ENCODE measurements around the gene TMED10.

TMED10 gene

DNA sequence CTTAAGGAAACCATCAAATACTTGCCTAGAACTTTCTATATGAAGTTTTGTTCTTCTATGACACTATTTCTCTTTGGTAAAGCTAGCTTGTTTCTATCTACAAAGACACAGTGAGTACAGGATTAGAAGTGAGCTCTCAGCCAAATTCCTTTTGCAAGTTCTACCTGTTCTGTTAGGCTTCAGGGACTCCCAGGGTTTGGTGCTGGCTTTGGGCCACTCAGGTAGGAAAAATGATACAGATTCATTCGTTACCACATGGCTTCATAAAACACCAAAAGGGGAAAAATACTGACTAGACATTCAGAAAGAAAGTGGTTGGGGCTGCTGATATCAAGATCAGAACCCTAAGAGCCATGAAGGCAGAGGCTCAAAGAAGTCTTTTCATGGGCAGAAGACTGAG lies 93.1 kb downstream of the TMED10 start:
- no peak for DNase-seq (ENCODE audit: low read depth)
- TF ChIP-seq, protein P1, sequence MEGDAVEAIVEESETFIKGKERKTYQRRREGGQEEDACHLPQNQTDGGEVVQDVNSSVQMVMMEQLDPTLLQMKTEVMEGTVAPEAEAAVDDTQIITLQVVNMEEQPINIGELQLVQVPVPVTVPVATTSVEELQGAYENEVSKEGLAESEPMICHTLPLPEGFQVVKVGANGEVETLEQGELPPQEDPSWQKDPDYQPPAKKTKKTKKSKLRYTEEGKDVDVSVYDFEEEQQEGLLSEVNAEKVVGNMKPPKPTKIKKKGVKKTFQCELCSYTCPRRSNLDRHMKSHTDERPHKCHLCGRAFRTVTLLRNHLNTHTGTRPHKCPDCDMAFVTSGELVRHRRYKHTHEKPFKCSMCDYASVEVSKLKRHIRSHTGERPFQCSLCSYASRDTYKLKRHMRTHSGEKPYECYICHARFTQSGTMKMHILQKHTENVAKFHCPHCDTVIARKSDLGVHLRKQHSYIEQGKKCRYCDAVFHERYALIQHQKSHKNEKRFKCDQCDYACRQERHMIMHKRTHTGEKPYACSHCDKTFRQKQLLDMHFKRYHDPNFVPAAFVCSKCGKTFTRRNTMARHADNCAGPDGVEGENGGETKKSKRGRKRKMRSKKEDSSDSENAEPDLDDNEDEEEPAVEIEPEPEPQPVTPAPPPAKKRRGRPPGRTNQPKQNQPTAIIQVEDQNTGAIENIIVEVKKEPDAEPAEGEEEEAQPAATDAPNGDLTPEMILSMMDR (IDR thresholded peaks at IDR 0.05; ENCODE audit: control insufficient read depth, extremely low read depth, insufficient read depth): no peak
- H3K4me3 ChIP-seq (ENCODE audit: low read depth, low read length): no peak overlapping the region

DNA sequence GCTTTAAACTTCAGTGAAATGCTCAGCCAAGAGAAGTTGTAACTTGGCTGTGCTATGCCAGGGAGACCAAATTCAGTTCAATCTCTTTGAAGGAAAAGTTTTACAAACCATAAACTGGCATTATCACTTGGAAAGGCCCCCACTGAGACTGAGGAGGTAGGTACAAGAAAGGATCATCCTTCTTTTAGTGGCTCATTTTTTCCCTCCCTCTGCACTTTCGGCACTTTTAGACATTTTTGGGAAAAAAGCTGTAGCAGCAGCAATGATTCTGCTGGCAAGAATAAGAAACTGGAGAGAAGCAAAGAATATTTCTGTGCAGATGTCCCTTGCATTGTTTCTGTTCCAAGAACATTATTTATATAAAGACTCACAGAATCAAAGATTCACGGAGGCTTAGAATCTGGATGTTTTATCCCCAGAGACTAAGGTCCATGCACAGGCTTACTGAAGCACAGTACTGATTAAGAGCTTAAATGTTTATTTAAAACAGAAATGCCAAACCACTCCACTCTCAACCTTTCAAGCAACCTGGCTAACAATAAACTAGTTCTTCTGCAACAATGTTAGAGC lies 94.7 kb downstream of the TMED10 start:
- TF ChIP-seq, protein P1 (IDR thresholded peaks at IDR 0.05; ENCODE audit: control insufficient read depth, extremely low read depth, insufficient read depth): no peak
- no peak for DNase-seq (ENCODE audit: low read depth)
- H3K4me3 ChIP-seq (ENCODE audit: low read depth, low read length): no peak overlapping the region
